GM18507 (cell line): ENCODE results near the gene KCNE3.

ENCODE experiments used
- DNase-seq: peaks from one replicate; pipeline ENCODE4 v3.0.0; 2011; ENCODE audit warnings: low read depth; ENCODE audit not compliant: insufficient read length; ENCODE audit errors: extremely low spot score
- FAIRE-seq: peaks from 2 replicates; lab custom pipeline; 2011; peaks lifted over from hg19 to GRCh38; lab: Jason Lieb, UNC

Gene KCNE3

GRCh38 chr11:74473382-74474173 is 6.2 kb upstream of the KCNE3 start:
- FAIRE-seq, result no peak
- no peak for DNase-seq

DNA sequence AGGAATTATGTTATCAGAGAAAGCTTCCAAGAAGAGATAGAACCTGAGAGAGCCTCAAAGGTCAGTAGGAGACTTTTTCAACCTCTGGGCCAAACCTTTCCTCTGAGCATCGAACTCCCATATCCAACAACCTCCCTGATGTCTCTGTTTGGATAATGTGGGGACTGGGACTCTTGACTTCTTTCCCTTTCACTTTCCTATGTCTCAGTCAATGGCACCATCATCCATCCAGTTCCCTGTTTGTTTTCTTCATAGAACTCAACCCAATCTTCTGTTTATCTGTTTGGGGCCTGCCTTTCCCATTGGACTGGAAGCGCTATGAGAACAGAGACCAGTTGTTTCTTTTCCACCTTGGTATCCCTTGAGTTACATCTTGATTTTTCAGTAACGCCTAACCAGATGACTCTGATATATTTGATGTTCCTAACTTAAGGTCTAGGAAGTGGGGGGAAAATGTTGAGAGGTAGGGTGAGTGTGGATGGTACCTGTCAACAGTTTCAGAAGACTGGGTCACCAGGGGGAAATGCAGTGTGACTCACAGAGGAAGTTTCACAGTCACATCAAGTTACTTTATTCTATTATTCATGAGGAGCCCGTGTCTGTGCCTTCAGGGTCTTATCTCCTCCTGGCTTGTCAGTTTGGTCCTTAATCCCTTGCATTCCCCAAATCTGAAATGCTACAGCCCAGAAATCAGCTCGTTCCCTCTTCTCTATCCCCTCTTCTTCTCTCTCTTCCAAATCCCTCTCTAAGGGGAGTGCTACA is 4.5 kb upstream of the KCNE3 start:
- DNase-seq, result no peak
- FAIRE-seq, result no peak

GRCh38 chr11:74471037-74471436 is 3.7 kb upstream of the KCNE3 start:
- FAIRE-seq, result no peak
- no peak for DNase-seq

DNA sequence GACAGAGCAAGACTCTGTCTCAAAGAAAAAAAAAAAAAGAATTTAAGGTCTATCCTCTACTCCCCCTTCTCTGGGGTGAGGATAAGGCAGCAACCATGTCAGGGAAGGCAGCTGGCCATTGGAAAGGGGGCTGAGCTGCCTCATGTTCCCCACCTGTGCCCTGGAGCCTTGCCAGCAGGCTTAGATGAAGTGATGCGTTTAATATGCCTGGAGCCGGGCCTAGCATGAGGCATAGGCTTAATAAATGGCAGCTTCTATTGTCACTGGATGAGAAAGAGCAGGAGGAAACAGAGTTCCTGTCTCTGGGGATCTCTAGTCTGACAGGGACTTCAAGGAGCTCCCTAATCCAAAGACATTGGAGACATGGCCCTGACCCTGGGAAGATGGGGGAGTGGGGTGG is 3.2 kb upstream of the KCNE3 start:
- FAIRE-seq (no peak), DNase-seq (no peak)

DNA sequence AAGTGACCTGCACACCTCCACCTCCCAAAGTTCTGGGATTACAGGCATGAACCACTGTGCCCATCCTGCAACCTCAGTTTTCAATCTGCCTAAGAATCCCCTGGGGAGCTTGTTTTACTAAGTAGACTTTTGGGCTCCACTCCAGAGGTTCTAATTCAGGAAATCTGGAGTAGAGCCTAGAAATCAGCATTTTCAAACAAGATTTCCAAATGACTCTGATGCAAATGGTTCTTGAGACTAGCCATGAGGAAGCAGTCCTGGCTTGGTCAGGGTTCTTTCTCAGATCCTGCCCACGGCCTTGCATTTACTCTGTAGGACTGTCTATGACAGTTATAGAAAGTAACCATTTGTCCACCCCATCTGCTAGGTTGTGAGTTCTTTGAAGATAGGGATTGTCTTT is 1.6 kb upstream of the KCNE3 start:
- FAIRE-seq, result no peak
- DNase-seq, result no peak

- DNase-seq, result no peak
- FAIRE-seq, result no peak
Observed at GRCh38 chr11:74468521-74468920, 1.2 kb upstream of the KCNE3 start.

GRCh38 chr11:74468058-74468457 is 709 bp upstream of the KCNE3 start:
- no peak for FAIRE-seq
- no peak for DNase-seq

DNA sequence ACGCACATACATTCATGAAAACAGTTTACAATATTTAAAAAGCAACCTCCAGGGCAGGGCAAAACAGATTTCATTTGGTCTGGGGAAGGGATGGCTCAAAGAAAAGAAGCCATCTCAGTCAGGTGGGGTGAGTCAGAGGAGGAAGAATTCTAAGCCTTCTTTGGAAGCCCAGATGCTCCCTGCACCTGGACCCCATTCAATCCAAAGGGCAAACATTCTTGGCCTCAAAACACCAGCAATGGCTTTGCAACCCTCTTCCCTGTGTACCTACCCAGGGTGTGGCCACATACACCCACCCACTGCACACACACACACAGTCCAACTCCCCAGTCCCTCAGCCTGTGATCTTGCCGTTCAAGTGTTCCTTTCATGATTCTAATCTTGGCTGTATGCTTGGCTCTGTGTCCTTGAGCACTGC is 2.0 kb downstream of the KCNE3 start:
- DNase-seq, result no peak
- no peak for FAIRE-seq

DNA sequence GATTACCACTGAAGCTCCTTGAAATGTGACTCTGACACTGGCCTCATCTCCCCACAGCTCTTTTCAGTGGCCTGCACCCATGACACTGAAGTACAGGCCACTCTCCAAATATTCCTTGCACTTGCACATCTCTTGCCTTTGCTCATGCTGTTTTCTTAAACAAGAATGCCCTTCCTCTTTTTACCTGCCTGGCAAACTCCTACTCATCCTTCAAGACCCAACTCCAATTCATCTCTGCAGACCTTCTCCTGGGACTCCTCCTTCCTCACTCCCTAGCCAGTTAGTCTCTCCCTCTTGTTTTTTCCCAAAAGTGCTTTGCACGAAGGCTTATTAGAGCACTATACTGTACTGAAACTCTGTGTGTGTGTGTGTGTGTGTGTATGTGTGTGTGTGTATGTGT is 2.6 kb downstream of the KCNE3 start:
- FAIRE-seq, result no peak
- DNase-seq, result no peak

GRCh38 chr11:74463216-74463615 is 4.1 kb downstream of the KCNE3 start:
- no peak for DNase-seq
- FAIRE-seq, result no peak

DNA sequence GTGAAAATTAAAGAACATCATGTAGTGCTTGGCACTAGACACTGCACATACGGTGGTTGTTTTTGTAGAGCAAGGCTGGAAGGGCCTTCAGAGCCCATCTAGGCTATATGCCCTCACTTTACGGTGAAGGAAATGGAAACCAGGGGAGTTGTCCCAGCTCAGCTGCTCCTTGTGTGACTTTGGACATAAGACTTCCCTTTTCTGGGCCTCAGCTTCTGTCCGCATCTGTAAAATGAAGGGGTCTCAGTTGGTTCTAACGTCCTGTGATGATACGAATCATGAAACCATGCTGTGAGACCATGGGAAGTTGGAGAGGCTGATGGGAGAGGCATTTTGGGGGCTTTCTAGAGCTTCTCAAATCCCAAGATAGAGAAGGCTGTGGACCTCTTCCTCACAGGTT is 4.7 kb downstream of the KCNE3 start:
- FAIRE-seq, result no peak
- DNase-seq, result no peak

GRCh38 chr11:74462009-74462408 is 5.3 kb downstream of the KCNE3 start:
- FAIRE-seq (no peak), DNase-seq (no peak)

- DNase-seq, result no peak
- no peak for FAIRE-seq
Observed at GRCh38 chr11:74460481-74461154, 6.7 kb downstream of the KCNE3 start.

- no peak for FAIRE-seq
- DNase-seq, result no peak
Observed at GRCh38 chr11:74460065-74460464, 7.3 kb downstream of the KCNE3 start.

GRCh38 chr11:74459584-74459983 is 7.8 kb downstream of the KCNE3 start:
- FAIRE-seq (no peak), DNase-seq (no peak)

- FAIRE-seq (no peak), DNase-seq (no peak)
Observed at GRCh38 chr11:74457356-74457755, 10.0 kb downstream of the KCNE3 start.

GRCh38 chr11:74453373-74453975 is 13.9 kb downstream of the KCNE3 start:
- FAIRE-seq, result peak; percentile 66
- peak; percentile 46 for DNase-seq

- FAIRE-seq (no peak), DNase-seq (no peak)
Observed at GRCh38 chr11:74452366-74452765, 15.0 kb downstream of the KCNE3 start.

DNA sequence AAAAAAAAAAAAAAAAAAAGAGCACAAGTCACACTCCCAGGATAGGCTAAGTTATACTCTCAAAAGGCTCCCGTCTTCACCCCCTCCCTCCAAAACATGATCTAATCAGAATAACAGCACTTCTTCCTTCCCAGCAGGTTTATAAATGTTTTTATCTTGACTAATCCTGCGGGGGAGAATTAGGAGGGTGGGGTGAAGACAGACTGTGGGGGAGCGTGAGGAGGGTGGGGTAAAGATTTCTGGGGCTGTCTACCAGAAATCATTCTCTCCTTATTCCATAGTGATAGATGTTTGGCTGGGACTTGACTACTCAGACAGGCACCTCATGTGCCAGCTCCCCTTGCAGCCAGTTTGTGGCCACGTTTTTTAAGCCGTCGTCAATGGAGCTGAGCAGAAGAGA is 17.0 kb downstream of the KCNE3 start:
- FAIRE-seq (no peak), DNase-seq (no peak)

- DNase-seq, result peak; percentile 33
- FAIRE-seq, result peak; percentile 81
Observed at GRCh38 chr11:74449369-74449931, 17.9 kb downstream of the KCNE3 start.
